ENCODE measurements around the gene NAPB.

Gene NAPB

DNA sequence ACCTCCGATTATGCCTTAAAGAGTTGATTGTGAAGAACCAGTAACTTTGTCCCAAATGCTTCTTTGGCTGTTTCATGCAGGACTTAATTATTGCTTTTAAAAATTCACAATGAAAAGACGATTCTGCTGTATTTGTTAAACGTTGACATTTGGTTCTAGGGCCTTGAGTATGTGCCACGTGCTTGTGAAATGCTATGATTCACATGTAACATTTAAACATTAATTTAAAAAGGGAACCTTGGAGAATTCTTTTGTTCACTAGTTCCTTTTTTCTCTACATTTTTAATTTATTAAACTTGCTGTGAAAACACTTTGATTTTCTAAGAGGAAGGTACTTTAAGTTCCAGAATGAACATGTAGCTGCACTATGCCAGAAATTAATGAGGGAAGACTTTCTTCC, 49.8 kb downstream of the NAPB start:
- Histone ChIP-seq H3K9ac (ENCODE audit: insufficient read length) (no peak overlapping the region), H3K36me3 (ENCODE audit: insufficient read depth, low read length) (peaks cover 98% of the 10 kb centered on the region), H3K9me3 (ENCODE audit: low read depth, low read length) (no peaks in the 10 kb centered on the region), H3K4me3 (no peak overlapping the region), H3K27ac (no peak overlapping the region)
- DNase-seq (ENCODE audit: low read depth, low spot score): no peak
- TF ChIP-seq EZH2 (IDR thresholded peaks at IDR 0.05) (no peak), FOXP2 (optimal IDR thresholded peaks at IDR 0.05; ENCODE audit: control extremely low read depth, extremely low read length, insufficient read depth) (no peak), POLR2AphosphoS5 (IDR thresholded peaks at IDR 0.05; ENCODE audit: borderline replicate concordance, low read depth, low read length) (no peak)

DNA sequence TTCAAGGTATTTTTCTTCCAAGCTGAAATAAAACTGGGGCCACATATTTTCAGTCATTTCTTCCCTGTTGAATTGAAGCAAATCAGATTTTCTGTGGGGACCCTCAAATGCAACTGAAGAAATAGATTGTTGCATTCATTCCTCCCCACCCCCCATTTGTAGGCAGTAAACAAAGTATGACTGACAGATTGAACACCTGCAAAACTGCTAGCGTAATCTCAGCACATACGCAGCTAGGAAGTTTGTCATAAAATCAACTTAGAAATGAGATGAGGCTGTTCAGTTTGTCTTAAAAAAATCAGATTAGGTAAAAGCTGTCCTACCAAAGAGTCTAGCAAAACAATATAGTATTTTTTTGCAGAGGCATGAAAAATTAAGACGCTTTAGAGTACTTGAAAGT, 50.4 kb downstream of the NAPB start:
- Histone ChIP-seq H3K27ac (no peak overlapping the region), H3K4me3 (no peak overlapping the region), H3K9ac (ENCODE audit: insufficient read length) (no peak overlapping the region), H3K9me3 (ENCODE audit: low read depth, low read length) (no peaks in the 10 kb centered on the region), H3K36me3 (ENCODE audit: insufficient read depth, low read length) (peaks cover 93% of the 10 kb centered on the region)
- TF ChIP-seq FOXP2 (optimal IDR thresholded peaks at IDR 0.05; ENCODE audit: control extremely low read depth, extremely low read length, insufficient read depth): no peak
- TF ChIP-seq EZH2 (IDR thresholded peaks at IDR 0.05): no peak
- no peak for DNase-seq (ENCODE audit: low read depth, low spot score)

DNA sequence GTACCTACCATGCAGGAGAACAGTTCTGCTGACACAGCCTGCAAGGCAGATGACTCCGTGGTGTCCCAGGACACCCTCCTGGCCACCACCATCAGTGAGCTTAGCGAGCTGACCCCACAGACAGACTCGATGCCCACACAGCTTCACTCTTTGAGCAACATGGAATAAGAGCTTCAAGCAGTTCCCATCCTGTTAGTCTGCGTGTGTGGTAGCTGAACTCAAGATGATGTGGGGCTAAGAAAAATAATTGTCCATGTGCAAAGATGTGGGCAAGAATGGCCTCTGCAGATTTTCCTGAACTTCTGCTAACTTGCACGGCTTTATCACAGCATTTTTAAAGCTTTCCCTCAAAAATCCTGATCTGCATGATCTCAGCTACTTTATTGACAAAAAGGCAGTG, 51.0 kb downstream of the NAPB start:
- Histone ChIP-seq H3K9me3 (ENCODE audit: low read depth, low read length) (no peaks in the 10 kb centered on the region), H3K27ac (no peak overlapping the region)
- no peak for TF ChIP-seq EZH2 (IDR thresholded peaks at IDR 0.05)
- TF ChIP-seq FOXP2 (optimal IDR thresholded peaks at IDR 0.05; ENCODE audit: control extremely low read depth, extremely low read length, insufficient read depth): no peak
- TF ChIP-seq POLR2AphosphoS5 (IDR thresholded peaks at IDR 0.05; ENCODE audit: borderline replicate concordance, low read depth, low read length): no peak

DNA sequence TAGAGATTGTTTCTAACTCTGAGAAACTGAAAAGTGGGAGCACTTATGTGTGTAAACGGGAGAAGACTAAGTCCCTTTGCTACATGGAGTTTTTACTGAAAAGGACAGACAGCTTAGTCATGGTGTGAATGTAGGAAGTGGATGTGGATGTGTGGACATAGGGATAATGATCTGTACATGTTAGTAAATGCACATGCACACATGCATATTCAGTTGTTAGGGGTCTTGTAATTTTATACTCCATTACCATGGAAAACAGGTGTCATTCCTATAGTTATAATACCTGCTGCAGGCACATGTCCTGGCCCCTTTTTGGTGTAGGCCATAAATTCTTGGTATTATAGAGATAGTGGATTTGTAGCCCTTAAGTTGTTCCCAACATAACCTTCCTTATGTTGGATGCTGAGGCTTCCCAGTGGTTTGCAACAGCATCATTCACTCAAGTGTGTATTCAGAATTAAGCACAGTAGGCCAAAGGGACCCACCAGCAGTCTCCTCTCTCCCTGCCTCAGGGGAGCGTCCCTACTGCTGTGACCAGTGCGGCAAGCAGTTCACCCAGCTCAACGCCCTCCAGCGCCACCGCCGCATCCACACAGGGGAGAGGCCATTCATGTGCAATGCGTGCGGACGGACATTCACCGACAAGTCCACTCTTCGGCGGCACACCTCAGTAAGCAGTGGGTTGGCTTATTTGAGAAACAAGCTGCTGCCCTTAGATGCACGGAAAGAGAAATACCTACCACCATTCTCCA, 52.0 kb downstream of the NAPB start:
- no peak for DNase-seq (ENCODE audit: low read depth, low spot score)
- TF ChIP-seq POLR2AphosphoS5 (IDR thresholded peaks at IDR 0.05; ENCODE audit: borderline replicate concordance, low read depth, low read length) (no peak), FOXP2 (optimal IDR thresholded peaks at IDR 0.05; ENCODE audit: control extremely low read depth, extremely low read length, insufficient read depth) (no peak), EZH2 (IDR thresholded peaks at IDR 0.05) (no peak)
- no peaks in the 10 kb centered on the region for H3K9me3 ChIP-seq (ENCODE audit: low read depth, low read length)
- no peak overlapping the region for H3K9ac ChIP-seq (ENCODE audit: insufficient read length)
- H3K4me3 ChIP-seq: no peak overlapping the region
- H3K36me3 ChIP-seq (ENCODE audit: insufficient read depth, low read length): peaks cover 92% of the 10 kb centered on the region
- 0 out of 2 replicates have a peak overlapping the region, but pooled peaks have one; percentile 3 for H3K27ac ChIP-seq

More for the DNA sequence above, 51.0 kb downstream of the NAPB start:
- Histone ChIP-seq H3K4me3 (no peak overlapping the region), H3K9ac (ENCODE audit: insufficient read length) (no peak overlapping the region), H3K36me3 (ENCODE audit: insufficient read depth, low read length) (peaks cover 93% of the 10 kb centered on the region)
- no peak for DNase-seq (ENCODE audit: low read depth, low spot score)

DNA sequence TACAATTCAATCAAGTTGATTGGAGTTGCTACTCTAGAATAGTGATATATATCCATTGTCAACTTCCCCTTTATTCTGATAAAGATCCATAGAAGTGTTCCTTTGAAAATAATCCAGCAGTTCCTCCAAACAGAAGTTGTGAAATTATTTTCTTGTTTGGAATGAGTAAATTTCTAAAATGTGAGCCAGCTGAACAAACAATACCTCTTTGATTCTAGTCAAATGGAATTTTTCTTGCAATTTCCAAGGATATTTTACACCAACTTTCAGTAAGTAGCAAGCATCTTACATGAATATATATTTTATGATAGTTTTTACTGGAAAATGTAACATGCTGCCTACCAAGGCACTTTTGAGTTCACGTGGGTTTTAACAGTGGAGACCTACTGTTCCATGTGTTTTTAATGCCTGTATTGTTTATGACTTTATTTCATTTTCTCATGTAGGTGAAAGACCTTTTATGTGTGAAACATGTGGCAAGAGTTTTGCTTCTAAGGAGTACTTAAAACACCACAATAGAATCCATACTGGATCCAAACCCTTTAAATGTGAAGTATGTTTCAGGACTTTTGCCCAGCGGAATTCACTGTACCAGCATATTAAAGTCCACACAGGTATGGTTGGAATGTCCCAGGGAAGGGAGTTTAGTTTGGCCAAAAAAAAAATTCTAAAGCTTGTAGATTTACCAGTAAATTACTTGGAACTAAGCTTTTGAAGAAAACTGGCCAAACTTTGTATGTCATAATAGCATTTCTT, 52.8 kb downstream of the NAPB start:
- Histone ChIP-seq H3K9me3 (ENCODE audit: low read depth, low read length) (no peaks in the 10 kb centered on the region), H3K9ac (ENCODE audit: insufficient read length) (no peak overlapping the region), H3K4me3 (no peak overlapping the region), H3K27ac (0 out of 2 replicates have a peak overlapping the region, but pooled peaks have one; percentile 3), H3K36me3 (ENCODE audit: insufficient read depth, low read length) (peaks cover 84% of the 10 kb centered on the region)
- DNase-seq (ENCODE audit: low read depth, low spot score): no peak
- TF ChIP-seq POLR2AphosphoS5 (IDR thresholded peaks at IDR 0.05; ENCODE audit: borderline replicate concordance, low read depth, low read length): no peak
- no peak for TF ChIP-seq EZH2 (IDR thresholded peaks at IDR 0.05)
- TF ChIP-seq FOXP2 (optimal IDR thresholded peaks at IDR 0.05; ENCODE audit: control extremely low read depth, extremely low read length, insufficient read depth): no peak

DNA sequence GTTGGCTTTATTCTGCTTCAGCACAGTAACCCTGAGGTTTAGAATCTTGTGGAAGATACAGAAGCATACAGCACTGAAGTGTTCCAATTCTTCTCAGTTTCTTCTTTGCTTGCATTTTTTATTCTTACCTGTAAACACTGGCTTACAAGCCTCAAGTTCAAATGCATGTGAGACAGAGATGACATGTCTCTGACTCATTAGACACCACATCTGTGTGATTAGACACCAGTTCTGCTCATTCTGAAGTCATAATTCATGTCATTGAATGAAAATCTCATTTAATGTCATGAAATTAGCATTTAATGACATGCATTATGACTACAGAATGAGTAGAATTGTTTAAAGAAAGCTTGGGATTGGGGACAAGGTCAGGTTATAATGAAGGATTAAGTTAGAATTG, 53.5 kb downstream of the NAPB start:
- H3K36me3 ChIP-seq (ENCODE audit: insufficient read depth, low read length): peaks cover 79% of the 10 kb centered on the region
- H3K4me3 ChIP-seq: no peak overlapping the region
- no peak for DNase-seq (ENCODE audit: low read depth, low spot score)
- no peak overlapping the region for H3K9ac ChIP-seq (ENCODE audit: insufficient read length)
- TF ChIP-seq EZH2 (IDR thresholded peaks at IDR 0.05) (no peak), POLR2AphosphoS5 (IDR thresholded peaks at IDR 0.05; ENCODE audit: borderline replicate concordance, low read depth, low read length) (no peak), FOXP2 (optimal IDR thresholded peaks at IDR 0.05; ENCODE audit: control extremely low read depth, extremely low read length, insufficient read depth) (no peak)
- H3K27ac ChIP-seq: no peak overlapping the region
- H3K9me3 ChIP-seq (ENCODE audit: low read depth, low read length): no peaks in the 10 kb centered on the region

DNA sequence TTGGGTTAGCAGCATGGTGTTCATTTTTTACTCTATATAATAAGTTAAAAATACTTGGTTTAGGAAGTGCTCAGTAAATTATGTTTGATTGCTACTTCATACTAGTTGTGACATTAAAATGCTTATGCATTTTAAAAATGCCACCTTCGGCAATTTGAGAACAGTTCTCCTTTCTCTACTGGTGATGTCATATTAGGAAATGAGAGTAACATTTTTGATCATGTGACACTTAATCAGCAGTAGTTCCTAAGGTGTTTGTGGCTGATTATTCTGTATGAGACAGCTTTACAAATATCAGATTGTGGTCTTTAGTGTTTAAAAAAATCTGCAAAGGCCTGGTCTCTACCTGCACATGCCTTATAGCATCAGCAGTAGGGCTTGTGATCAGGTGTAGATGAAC, 54.9 kb downstream of the NAPB start:
- TF ChIP-seq EZH2 (IDR thresholded peaks at IDR 0.05) (no peak), POLR2AphosphoS5 (IDR thresholded peaks at IDR 0.05; ENCODE audit: borderline replicate concordance, low read depth, low read length) (no peak), FOXP2 (optimal IDR thresholded peaks at IDR 0.05; ENCODE audit: control extremely low read depth, extremely low read length, insufficient read depth) (no peak)
- H3K9me3 ChIP-seq (ENCODE audit: low read depth, low read length): no peaks in the 10 kb centered on the region
- H3K9ac ChIP-seq (ENCODE audit: insufficient read length): no peak overlapping the region
- no peak overlapping the region for H3K27ac ChIP-seq
- no peak for DNase-seq (ENCODE audit: low read depth, low spot score)
- H3K4me3 ChIP-seq: no peak overlapping the region
- peaks cover 65% of the 10 kb centered on the region for H3K36me3 ChIP-seq (ENCODE audit: insufficient read depth, low read length)

DNA sequence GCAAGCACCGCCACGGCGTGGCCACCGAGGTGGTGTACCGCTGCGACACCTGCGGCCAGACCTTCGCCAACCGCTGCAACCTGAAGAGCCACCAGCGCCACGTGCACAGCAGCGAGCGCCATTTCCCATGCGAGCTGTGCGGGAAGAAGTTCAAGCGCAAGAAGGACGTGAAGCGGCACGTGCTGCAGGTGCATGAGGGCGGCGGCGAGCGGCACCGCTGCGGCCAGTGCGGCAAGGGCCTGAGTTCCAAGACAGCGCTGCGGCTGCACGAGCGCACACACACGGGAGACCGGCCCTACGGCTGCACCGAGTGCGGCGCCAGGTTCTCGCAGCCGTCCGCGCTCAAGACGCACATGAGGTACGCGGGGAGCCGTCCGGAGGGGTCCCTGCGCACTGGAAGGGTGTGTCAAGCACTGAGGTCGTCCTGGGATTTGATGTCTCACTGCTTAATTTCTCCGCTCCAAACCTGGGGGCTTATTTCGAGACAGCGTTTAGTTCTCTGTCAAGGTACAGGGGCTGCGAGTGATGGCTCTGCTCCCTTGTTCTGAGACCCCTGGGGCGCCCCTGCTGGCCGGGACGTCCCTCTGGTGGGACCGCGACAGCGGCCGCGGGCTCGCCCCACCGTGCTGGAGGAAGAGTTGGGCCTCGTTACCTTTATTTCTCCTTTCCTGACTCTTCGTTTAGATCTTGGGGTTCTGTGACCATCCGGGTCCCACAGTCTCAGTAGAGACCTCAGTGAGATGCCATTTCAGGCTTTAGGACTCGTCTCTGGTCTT, 55.7 kb downstream of the NAPB start:
- Histone ChIP-seq H3K36me3 (ENCODE audit: insufficient read depth, low read length) (peaks cover 57% of the 10 kb centered on the region), H3K9ac (ENCODE audit: insufficient read length) (no peak overlapping the region), H3K9me3 (ENCODE audit: low read depth, low read length) (no peaks in the 10 kb centered on the region), H3K27ac (no peak overlapping the region), H3K4me3 (no peak overlapping the region)
- TF ChIP-seq FOXP2 (optimal IDR thresholded peaks at IDR 0.05; ENCODE audit: control extremely low read depth, extremely low read length, insufficient read depth) (no peak), EZH2 (IDR thresholded peaks at IDR 0.05) (no peak), POLR2AphosphoS5 (IDR thresholded peaks at IDR 0.05; ENCODE audit: borderline replicate concordance, low read depth, low read length) (no peak)
- no peak for DNase-seq (ENCODE audit: low read depth, low spot score)

All from SK-N-MC (cell line).